Vagina (tissue), 2 donors: ENCODE data around the gene PPP1R14C.

Experiments
- CTCF ChIP-seq, 3 experiments: fragments of 450-650 bp in 2 of 3; fragments of 200-600 bp in 1 of 3; sonication (generic) in 1 of 3; IDR thresholded peaks; one replicate each; pipeline ENCODE4 v1.5.1; 2017 to 2019; ENCODE audit warnings: antibody characterized with exemption in 3 of 3, mild to moderate bottlenecking in 2 of 3, moderate library complexity in 2 of 3
- POLR2A ChIP-seq, 2 donors: fragments of 450-650 bp; IDR thresholded peaks; one replicate each; pipeline ENCODE4 v1.6.1; 2017; ENCODE audit warnings: antibody characterized with exemption in 2 of 2, mild to moderate bottlenecking in 2 of 2, moderate library complexity in 2 of 2

GRCh38 chr6:150150458-150150820 lies 7.6 kb downstream of the PPP1R14C start:
- TF ChIP-seq POLR2A (IDR thresholded peaks at IDR 0.05): no peak
- TF ChIP-seq CTCF (IDR thresholded peaks at IDR 0.05): no peak
